HG03196 (cell line): Measurements from ENCODE around the gene THSD4.

Experiments
- ATAC-seq: cut with Tn5 transposase; IDR thresholded peaks from one replicate; pipeline ENCODE4 v1.9.1; 2021; ENCODE audit not compliant: unreplicated experiment

The THSD4 gene

DNA sequence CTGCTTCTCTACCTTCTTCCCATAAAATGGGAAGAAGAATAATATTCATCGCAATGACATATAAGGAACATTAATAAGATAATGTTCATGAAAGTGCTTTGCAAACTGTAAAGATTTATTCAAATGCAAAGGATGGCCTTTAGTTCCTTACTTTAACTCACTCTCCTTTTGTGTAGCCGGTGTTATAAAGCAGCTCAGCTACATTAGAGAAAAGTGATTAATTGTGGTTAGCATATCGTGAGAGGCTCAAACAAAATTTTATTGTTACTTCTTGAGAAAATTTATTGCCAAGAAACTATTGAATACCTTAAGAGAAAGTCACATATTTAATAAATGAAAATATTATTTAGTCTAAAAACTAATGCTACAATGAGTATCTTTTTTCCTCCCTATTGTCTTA, 444.3 kb downstream of the THSD4 start:
- ATAC-seq: no peak

- no peak for ATAC-seq
Measured at GRCh38 chr15:71562251-71562650, 447.0 kb downstream of the THSD4 start.

DNA sequence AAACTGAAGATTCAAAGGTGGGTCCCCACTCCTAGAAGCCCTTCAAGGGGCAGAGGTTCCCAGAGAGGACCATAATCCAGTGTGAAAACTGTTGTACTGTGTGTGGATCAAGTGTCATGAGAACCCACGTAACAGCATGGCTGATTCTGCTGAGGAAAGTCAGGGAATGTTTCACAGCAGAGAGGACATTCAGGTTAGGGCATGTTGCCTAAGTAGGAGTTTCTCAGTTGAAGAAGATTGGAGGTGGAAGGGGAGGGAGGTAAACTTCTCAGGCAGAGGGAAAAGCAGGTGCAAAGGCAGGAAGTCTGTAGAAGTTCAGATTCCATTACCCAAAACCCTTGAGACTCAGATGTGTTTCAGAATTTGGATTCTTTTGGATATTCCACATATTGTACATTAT, 448.9 kb downstream of the THSD4 start:
- ATAC-seq: no peak

GRCh38 chr15:71565006-71565405, 449.7 kb downstream of the THSD4 start:
- ATAC-seq: no peak

- no peak for ATAC-seq
Measured at GRCh38 chr15:71565631-71566160, 450.4 kb downstream of the THSD4 start.

- no peak for ATAC-seq
Measured at GRCh38 chr15:71566226-71566625, 451.0 kb downstream of the THSD4 start.

DNA sequence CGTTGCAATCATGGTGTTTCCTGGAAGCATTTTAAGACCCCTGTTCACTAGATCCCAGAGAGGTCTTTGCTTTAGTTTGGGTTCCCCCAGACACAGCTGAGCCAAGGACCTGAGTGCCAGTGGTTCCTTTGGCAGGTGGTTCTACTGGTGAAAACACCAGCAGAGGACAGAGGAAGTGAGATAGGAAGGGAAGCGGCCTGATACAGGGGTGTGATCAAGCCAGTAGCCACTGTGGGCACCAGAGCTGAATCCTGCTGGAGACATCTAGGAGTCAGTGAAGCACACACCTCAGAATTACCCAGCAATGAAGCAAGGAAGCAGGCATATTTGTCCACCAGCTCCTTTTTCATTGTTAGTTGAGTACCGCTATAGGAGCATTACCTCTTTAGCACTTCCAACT, 451.9 kb downstream of the THSD4 start:
- no peak for ATAC-seq

DNA sequence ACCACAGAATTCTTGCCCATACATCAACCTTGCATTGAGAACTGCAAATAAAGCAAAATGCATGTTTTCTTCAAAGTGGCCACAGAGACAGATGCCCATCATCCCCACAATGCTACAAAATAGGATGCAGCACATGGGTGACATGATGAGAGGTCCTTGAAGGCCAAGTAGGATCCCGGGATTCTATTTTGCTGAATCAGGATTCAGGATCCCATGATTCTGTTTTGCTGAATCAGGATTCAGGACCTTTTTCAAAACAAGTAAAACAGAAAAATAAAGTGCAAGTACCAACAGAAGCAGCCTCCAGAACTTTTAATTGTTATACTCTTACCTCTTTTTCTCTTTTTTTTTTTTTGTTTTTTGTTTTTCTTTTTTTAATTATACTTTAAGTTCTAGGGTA, 453.0 kb downstream of the THSD4 start:
- no peak for ATAC-seq

DNA sequence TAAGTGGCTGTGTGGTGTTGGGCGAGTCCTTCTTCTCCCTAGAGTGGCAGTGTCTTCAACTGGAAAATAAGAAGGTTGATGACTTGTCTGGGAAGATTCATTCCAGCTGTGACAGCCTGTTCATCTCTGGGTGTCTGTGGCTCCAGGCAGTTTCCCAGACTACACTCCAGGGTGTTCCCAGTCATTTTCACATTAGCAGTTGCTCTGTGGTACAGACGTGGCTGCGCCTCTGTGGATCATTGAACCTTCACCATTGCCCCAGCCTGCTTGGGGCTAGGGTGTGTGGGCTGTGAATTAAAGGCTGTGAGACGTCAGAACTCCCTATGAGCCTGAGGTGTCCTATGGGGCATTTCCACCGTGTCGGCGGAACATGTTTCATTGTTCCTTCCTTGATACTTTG, 455.5 kb downstream of the THSD4 start:
- no peak for ATAC-seq

GRCh38 chr15:71571641-71572040, 456.4 kb downstream of the THSD4 start:
- no peak for ATAC-seq

- ATAC-seq: no peak
Measured at GRCh38 chr15:71572452-71573053, 457.3 kb downstream of the THSD4 start.

- ATAC-seq: no peak
Measured at GRCh38 chr15:71573599-71573998, 458.3 kb downstream of the THSD4 start.

- ATAC-seq: no peak
Measured at GRCh38 chr15:71575474-71576045, 460.3 kb downstream of the THSD4 start.

DNA sequence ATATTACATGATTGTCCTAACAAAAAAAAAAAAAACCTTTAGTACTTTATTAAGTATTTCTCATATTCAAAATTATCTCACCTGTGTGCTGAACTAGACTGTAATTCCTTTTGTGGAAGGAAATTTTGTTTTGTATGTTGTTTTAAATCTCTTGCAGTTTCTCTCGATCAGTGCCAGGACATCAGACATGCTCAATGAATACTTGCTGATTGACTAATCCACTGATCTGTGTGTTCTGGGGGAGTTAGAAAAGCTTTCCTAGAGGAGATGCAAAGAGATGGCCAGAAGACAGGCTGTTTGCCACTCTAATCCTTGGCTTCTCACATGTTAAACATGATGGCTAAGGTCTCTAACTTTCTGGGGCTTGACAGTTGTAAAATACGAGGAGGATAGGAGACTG, 461.8 kb downstream of the THSD4 start:
- ATAC-seq: no peak

DNA sequence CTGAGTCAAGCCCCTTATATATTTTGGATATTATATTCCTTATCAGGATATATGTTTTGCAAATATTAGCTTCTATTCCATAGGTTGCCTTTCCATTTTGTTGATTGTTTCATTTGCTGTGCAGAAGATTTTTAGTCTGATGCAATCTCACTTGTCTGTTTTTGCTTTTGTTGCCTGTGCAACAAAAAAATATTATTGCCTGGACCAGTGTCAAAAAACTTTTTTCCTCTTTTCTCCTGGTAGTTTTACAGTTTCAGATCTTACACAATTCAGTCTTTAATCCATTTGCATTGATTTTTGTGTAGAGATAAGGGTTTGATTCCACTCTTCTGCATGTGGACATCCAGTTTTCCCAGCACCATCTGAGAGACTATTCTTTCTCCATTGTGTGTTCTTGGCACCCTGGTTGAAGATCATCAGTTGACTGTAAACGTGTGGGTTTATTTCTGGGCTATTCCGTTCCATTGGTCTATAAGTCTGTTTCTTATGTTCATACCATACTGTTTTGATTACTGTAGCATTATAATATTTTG, 466.2 kb downstream of the THSD4 start:
- ATAC-seq: no peak

- ATAC-seq: no peak
Measured at GRCh38 chr15:71585159-71585558, 469.9 kb downstream of the THSD4 start.

- no peak for ATAC-seq
Measured at GRCh38 chr15:71586463-71586862, 471.2 kb downstream of the THSD4 start.

DNA sequence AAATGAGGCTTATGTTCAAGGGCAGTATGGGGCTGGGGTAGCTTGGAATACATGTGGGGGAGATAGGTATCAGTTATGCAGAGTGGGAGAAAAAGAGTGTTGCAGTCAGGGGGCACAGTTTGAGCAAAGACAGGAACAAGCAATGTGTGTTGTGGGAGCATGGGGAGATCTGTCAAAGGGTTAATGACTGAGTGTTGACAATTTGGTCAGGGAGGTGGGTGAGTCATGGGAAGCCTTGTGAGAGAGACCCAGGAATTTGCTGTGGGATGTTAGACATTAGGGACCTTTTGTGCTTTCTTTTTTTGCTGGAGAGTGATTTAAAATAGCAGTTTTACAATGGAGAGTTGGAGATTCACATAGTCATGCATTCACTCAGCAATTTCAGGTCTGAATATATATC, 473.5 kb downstream of the THSD4 start:
- no peak for ATAC-seq

DNA sequence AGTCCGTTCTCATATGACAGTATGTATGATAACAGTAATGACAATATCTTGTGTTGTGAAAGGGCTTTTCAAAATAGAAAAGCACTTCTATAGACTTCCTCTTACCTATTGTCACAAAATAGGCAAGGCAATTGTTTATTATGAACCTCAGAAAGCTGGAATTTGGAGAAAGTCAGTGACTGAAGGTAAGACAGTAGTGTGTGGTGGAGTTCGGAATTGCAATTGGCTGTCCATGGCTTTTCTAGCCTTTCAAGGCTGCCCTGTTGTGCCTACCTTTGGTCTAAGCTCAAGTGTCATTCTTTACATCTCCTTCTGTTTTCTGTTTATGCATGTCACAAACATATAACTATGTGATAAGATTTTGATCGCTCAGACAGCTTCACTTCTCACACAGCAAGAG, 475.8 kb downstream of the THSD4 start:
- ATAC-seq: no peak

DNA sequence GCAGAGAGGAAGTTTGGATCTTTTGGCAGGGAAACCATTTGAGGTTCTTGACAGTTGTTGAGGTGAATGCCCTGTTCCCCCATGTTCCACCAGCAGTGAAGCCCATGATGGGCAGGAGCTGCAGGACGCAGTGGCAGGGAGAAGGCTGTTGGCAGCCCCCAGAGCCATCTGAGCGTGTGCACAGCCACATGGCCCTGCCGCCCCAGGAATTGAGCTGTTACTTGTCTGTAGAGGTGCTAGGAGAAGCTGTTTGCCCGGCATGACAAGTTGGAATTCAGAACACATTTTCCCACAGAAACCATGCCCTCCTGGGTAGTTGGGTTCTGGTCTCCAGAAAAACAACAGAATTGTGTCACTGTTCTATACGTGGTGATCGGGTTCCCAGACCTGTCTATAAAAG, 476.9 kb downstream of the THSD4 start:
- ATAC-seq: no peak

GRCh38 chr15:71595846-71596553, 480.7 kb downstream of the THSD4 start:
- no peak for ATAC-seq

DNA sequence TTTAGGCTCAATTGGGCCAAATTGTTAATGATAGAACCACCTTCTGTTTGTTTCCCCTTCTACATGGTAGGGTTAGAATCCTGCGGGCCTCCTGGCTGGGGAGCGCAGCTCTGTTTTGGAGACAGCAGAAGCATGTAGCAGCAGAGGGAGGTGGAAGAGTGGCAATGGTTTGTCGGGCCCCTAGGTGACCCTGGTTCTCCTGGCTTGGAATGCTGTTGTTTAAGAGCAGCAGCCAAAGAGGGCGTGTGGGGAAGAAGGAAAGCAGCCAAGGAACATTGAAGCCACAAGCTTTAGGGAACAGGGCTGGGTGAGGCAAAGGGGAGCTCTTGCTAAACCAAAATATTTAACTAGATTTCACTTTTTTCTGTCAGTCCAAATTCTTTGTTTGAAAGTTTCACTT, 481.4 kb downstream of the THSD4 start:
- ATAC-seq: no peak
